HepG2 (cell line): ENCODE data around the gene PITRM1. TPM values are rescaled to one million over a fixed set of nuclear protein-coding genes. Genes with fewer than 3 reads are reported as not detected.

Source experiments
- ISX ChIP-seq: sonication (generic); formaldehyde crosslinking; conservative IDR thresholded peaks from 2 replicates; pipeline ENCODE4 v1.5.0; 2020; ENCODE audit warnings: missing genetic modification reagents
- NCOA5 ChIP-seq: sonication (generic); formaldehyde crosslinking; IDR thresholded peaks from 2 replicates; pipeline ENCODE4 v1.4.0; 2020; ENCODE audit warnings: missing genetic modification reagents
- ONECUT2 ChIP-seq: sonication (generic); formaldehyde crosslinking; IDR thresholded peaks from 2 replicates; pipeline ENCODE4 v1.4.0; 2020; ENCODE audit warnings: missing genetic modification reagents
- REL ChIP-seq: sonication (generic); formaldehyde crosslinking; conservative IDR thresholded peaks from 2 replicates; pipeline ENCODE4 v1.8.0; 2022; ENCODE audit warnings: mild to moderate bottlenecking, missing genetic modification reagents, moderate library complexity
- RFX1 ChIP-seq: fragments of 450-650 bp; IDR thresholded peaks from 2 replicates; pipeline ENCODE4 v1.6.1; 2017
- SAFB2 ChIP-seq: sonication (generic); formaldehyde crosslinking; IDR thresholded peaks from 2 replicates; pipeline ENCODE4 v1.5.1; 2020; ENCODE audit warnings: missing genetic modification reagents, low read depth, mild to moderate bottlenecking, borderline replicate concordance
- SSRP1 ChIP-seq: IDR thresholded peaks from 2 replicates; pipeline ENCODE4 v1.6.1; 2016; ENCODE audit warnings: control low read depth
- ZFP82 ChIP-seq: sonication (generic); formaldehyde crosslinking; IDR thresholded peaks from 2 replicates; pipeline ENCODE4 v1.5.1; 2020; ENCODE audit warnings: mild to moderate bottlenecking, missing genetic modification reagents, borderline replicate concordance
- ZNF143 ChIP-seq: sonication (generic); formaldehyde crosslinking; IDR thresholded peaks from 2 replicates; pipeline ENCODE4 v1.4.0; 2020; ENCODE audit warnings: missing genetic modification reagents
- ZNF337 ChIP-seq: sonication (generic); formaldehyde crosslinking; IDR thresholded peaks from 2 replicates; pipeline ENCODE4 v1.5.1; 2020; ENCODE audit warnings: missing genetic modification reagents, low read depth, mild to moderate bottlenecking, borderline replicate concordance
- ZNF562 ChIP-seq: sonication (generic); formaldehyde crosslinking; IDR thresholded peaks from 2 replicates; pipeline ENCODE4 v1.8.0; 2022; ENCODE audit warnings: missing genetic modification reagents, borderline replicate concordance
- ZNF781 ChIP-seq: sonication (generic); formaldehyde crosslinking; IDR thresholded peaks from 2 replicates; pipeline ENCODE4 v1.5.1; 2020; ENCODE audit warnings: borderline replicate concordance, mild to moderate bottlenecking, missing genetic modification reagents; ENCODE audit errors: not compliant biosample characterization
- ZSCAN30 ChIP-seq: sonication (generic); formaldehyde crosslinking; IDR thresholded peaks from 2 replicates; pipeline ENCODE4 v1.5.0; 2020; ENCODE audit warnings: mild to moderate bottlenecking, missing genetic modification reagents
- polyA plus RNA-seq, 8 experiments: library from polyadenylated mRNA; depleted of rRNA in 3 of 8; stranded (reverse) in 7 of 8; unstranded in 1 of 8; fragments of >200 nt; fragmentation: Illumina TruSeq in 4 of 8; extraction: Trizol in 4 of 8; gene quantifications; 2 replicates each; pipeline versions ENCODE4 v1.2.1 to v1.2.3, GENCODE V29; 2011 to 2016; ENCODE audit warnings: low read depth in 4 of 8, missing spikeins in 1 of 8, mixed read lengths in 1 of 8; ENCODE audit not compliant: insufficient read depth in 1 of 8
- total RNA-seq, 5 experiments: library from RNA; depleted of rRNA; stranded (reverse); fragments of >200 nt; fragmentation: Illumina TruSeq; extraction: Trizol; gene quantifications; 2 replicates each; pipeline ENCODE4 v1.2.3, GENCODE V29; 2016; ENCODE audit warnings: low read depth in 1 of 5
- TF ChIP-seq, protein P1 (sequence below): sonication (generic); formaldehyde crosslinking; IDR thresholded peaks from 2 replicates; pipeline ENCODE4 v1.4.0; 2020; ENCODE audit warnings: missing genetic modification reagents
- TF ChIP-seq, protein P2 (sequence below): IDR thresholded peaks from 2 replicates; pipeline ENCODE4 v1.6.1; 2016; ENCODE audit warnings: missing compliant biosample characterization, missing genetic modification reagents, borderline replicate concordance
- TF ChIP-seq, protein P3 (sequence below): sonication (generic); formaldehyde crosslinking; IDR thresholded peaks from 2 replicates; pipeline ENCODE4 v1.5.0; 2020; ENCODE audit warnings: mild to moderate bottlenecking, missing genetic modification reagents, borderline replicate concordance
- TF ChIP-seq, protein P4 (sequence below): sonication (generic); formaldehyde crosslinking; IDR thresholded peaks from 2 replicates; pipeline ENCODE4 v1.8.1; 2023; ENCODE audit warnings: missing genetic modification reagents, inconsistent platforms, borderline replicate concordance
- TF ChIP-seq, protein P5 (sequence below): IDR thresholded peaks from 2 replicates; pipeline ENCODE4 v1.6.1; 2016; ENCODE audit warnings: low read depth, borderline replicate concordance

Gene PITRM1
- total and polyA plus RNA-seq, 2 of the 13 experiments (the other 11 are each of a cell fraction or from before 2014, with no cell fraction given) = 16.4 to 29.0 TPM

DNA sequence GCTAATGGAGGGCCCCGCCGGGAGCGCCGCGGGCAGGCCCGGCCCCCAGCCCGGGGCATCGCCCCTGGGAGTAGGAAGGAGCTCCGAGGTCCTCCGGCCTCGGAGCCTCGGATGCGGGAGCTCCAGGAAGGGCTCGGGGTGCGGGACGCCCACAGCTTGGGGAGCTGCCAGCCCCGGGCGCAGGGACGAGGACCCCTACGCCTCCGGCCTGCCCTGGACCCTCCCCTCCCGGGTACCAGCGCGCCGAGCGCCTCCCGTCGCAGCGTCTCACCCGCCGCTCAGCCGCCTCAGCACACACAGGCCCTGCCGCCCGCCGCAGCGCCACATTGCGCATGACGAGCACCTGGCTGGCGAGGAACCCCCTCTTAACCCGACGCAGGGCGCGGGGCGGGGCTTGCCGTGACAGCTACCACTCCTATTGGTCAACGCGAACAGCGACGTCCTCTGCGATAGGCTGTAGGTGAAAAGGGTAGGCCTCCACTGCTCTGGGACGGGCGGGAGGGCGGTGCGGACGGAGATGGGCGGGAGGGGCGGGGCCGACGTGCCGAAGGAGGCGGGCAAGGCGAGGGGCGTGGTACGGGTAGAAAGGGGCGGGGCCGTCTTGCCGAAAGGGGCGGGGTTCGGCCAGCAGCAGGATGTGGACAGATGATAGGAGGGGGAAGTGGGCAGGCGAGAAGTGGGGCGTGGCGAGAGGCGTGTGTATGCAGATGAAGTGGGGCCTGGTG, at the start of gene PITRM1 (continued):
- TF ChIP-seq NCOA5 (CRISPR knock-in tag) (no peak), ZNF562 (CRISPR knock-in tag) (no peak), ISX (CRISPR knock-in tag) (no peak), ONECUT2 (CRISPR knock-in tag) (no peak), RFX1 (no peak), SAFB2 (CRISPR knock-in tag) (peak; percentile 82; the same call in 1 of the 2 replicates), ZNF143 (CRISPR knock-in tag) (0 out of 2 replicates have a peak, but pooled peaks have one; percentile 16), REL (CRISPR knock-in tag) (no peak), ZNF781 (CRISPR knock-in tag) (no peak), ZNF337 (no peak), ZSCAN30 (CRISPR knock-in tag) (no peak), SSRP1 (CRISPR knock-in tag) (no peak), ZFP82 (no peak)
- TF ChIP-seq, protein P1, sequence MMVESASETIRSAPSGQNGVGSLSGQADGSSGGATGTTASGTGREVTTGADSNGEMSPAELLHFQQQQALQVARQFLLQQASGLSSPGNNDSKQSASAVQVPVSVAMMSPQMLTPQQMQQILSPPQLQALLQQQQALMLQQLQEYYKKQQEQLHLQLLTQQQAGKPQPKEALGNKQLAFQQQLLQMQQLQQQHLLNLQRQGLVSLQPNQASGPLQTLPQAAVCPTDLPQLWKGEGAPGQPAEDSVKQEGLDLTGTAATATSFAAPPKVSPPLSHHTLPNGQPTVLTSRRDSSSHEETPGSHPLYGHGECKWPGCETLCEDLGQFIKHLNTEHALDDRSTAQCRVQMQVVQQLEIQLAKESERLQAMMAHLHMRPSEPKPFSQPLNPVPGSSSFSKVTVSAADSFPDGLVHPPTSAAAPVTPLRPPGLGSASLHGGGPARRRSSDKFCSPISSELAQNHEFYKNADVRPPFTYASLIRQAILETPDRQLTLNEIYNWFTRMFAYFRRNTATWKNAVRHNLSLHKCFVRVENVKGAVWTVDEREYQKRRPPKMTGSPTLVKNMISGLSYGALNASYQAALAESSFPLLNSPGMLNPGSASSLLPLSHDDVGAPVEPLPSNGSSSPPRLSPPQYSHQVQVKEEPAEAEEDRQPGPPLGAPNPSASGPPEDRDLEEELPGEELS (CRISPR knock-in tag) = 0 out of 2 replicates have a peak, but pooled peaks have one; percentile 17
- TF ChIP-seq, protein P2, sequence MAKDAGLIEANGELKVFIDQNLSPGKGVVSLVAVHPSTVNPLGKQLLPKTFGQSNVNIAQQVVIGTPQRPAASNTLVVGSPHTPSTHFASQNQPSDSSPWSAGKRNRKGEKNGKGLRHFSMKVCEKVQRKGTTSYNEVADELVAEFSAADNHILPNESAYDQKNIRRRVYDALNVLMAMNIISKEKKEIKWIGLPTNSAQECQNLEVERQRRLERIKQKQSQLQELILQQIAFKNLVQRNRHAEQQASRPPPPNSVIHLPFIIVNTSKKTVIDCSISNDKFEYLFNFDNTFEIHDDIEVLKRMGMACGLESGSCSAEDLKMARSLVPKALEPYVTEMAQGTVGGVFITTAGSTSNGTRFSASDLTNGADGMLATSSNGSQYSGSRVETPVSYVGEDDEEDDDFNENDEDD = peak; percentile 80; the same call in 1 of the 2 replicates
- TF ChIP-seq, protein P3, sequence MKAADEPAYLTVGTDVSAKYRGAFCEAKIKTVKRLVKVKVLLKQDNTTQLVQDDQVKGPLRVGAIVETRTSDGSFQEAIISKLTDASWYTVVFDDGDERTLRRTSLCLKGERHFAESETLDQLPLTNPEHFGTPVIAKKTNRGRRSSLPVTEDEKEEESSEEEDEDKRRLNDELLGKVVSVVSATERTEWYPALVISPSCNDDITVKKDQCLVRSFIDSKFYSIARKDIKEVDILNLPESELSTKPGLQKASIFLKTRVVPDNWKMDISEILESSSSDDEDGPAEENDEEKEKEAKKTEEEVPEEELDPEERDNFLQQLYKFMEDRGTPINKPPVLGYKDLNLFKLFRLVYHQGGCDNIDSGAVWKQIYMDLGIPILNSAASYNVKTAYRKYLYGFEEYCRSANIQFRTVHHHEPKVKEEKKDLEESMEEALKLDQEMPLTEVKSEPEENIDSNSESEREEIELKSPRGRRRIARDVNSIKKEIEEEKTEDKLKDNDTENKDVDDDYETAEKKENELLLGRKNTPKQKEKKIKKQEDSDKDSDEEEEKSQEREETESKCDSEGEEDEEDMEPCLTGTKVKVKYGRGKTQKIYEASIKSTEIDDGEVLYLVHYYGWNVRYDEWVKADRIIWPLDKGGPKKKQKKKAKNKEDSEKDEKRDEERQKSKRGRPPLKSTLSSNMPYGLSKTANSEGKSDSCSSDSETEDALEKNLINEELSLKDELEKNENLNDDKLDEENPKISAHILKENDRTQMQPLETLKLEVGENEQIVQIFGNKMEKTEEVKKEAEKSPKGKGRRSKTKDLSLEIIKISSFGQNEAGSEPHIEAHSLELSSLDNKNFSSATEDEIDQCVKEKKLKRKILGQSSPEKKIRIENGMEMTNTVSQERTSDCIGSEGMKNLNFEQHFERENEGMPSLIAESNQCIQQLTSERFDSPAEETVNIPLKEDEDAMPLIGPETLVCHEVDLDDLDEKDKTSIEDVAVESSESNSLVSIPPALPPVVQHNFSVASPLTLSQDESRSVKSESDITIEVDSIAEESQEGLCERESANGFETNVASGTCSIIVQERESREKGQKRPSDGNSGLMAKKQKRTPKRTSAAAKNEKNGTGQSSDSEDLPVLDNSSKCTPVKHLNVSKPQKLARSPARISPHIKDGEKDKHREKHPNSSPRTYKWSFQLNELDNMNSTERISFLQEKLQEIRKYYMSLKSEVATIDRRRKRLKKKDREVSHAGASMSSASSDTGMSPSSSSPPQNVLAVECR (CRISPR knock-in tag) = peak; percentile 86; the same call in 1 of the 2 replicates
- TF ChIP-seq, protein P4, sequence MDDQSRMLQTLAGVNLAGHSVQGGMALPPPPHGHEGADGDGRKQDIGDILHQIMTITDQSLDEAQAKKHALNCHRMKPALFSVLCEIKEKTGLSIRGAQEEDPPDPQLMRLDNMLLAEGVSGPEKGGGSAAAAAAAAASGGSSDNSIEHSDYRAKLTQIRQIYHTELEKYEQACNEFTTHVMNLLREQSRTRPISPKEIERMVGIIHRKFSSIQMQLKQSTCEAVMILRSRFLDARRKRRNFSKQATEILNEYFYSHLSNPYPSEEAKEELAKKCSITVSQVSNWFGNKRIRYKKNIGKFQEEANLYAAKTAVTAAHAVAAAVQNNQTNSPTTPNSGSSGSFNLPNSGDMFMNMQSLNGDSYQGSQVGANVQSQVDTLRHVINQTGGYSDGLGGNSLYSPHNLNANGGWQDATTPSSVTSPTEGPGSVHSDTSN (CRISPR knock-in tag) = no peak
- TF ChIP-seq, protein P5, sequence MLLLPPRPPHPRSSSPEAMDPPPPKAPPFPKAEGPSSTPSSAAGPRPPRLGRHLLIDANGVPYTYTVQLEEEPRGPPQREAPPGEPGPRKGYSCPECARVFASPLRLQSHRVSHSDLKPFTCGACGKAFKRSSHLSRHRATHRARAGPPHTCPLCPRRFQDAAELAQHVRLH = peak; percentile 29; the same call in 1 of the 2 replicates
